ENCODE data around the gene KEL.

Gene KEL

DNA sequence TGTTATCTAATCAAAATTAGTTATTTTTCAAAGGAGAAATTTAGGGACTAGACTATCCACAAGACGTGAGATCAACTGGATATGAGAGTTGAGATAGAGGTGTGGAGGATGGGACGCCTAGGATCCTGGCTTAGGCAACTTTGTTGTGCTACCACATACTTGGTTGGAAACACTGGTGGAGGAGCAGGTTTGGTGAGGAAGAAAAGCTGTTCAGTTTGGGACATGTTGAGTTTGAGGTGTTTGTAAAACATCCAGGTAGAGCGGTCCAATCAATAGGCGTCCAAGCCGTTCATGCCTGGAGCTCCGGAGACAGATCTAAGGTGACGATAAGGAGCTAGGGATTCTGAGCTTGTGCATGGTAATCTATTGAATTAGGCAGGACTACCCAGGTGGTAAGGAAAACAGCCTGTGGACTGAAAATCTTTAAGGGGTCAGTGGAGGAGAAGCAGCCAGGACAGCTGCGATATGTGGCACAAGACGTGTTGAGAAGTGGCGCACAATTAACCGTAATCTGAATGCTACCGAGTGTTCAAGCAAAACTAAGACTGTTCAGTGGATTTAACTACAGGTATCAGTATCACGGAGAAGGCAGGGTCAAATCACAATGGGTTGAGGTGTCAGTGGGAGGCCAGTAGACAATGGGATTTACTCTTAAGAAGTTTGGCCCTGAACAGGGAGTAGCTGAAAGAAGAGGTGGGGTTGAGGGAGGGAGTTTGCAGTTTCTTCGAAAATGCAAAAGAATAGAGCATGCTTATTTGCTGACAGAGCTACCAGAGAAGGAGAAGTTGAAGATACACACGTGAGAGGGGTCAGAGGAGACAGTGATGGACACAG, 60.5 kb downstream of the KEL start:
- in situ Hi-C loops (cut with HindIII; ENCODE audit: low sequenced_read_pairs), result no loop called here

DNA sequence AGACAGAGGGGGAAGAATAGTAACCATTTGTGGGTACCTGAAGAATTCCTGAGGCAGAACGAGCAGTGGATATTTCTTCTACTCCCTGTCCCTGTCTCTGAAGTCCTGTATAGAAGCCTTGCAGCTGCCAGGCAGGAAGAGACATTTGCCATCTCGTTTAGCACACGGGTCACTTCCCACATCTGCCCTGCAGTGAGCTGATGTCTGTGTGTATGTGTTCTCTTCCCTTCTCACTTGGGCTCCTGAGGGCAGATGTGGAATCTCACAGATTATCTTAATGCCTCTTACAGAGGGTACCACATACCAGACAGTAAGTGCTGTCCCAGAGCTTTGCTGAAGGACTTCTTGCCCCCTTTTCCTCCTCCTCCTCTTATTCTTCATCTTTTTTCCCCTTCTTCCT, 62.5 kb downstream of the KEL start:
- in situ Hi-C loops (cut with HindIII; ENCODE audit: low sequenced_read_pairs), result no loop called here

DNA sequence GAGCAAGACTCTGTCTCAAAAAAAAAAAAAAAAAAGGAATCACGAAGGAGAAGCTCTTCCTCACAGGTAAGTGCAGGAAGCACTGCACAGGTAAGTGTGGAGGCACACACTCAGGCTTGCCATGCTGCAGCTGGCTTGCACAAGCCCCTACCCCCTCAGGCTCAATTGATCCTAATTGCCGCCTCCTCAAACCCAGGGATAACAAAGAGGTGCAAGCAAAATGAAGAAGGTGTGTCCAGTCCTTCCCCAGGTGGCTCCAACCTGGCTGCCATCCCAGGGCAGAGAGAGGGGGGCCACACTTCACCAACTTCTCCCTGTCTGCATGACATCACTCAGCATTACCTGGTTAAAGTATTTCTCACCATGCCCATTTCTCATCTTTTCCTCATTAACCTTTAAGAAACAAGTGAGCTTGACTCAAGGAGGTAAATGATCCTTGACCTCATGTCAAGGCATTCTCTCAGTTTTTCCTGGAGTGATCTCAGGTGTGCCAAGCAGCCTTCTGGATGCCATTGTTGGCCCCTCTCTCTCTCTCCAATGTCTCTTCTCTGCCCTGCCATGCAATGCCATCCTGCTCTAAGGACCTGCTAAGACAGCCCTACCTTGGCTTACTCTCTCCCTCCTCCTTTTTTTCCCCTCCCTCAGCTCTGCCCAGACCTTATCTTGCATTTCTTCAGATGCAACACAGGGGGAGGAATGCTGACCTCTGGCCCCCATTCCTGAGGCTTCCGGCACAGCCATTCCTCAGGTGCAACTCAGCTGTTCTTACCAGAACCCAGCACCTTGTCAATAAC, 63.6 kb downstream of the KEL start:
- in situ Hi-C loops (cut with HindIII; ENCODE audit: low sequenced_read_pairs), result no loop called here

DNA sequence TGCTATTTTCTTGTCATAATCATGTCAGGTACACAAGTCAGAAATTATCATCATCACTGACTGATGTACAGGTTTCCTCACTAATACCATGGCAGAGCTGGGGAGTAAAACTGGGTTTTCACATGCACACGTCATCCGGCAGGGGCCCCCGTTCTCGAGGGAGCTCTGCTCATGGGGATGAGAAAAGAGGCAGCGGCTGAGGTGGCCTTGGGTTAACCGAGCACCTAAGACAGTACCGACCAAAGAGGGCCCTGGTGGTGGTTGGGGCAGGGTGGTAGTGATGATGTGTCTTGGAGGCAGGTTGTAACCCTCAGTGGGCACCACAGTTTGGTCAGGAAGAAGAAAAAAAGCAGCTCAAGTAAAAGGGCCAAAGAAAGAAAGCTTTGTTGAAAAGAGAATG, 64.5 kb downstream of the KEL start:
- in situ Hi-C loops (cut with HindIII; ENCODE audit: low sequenced_read_pairs), result no loop called here

DNA sequence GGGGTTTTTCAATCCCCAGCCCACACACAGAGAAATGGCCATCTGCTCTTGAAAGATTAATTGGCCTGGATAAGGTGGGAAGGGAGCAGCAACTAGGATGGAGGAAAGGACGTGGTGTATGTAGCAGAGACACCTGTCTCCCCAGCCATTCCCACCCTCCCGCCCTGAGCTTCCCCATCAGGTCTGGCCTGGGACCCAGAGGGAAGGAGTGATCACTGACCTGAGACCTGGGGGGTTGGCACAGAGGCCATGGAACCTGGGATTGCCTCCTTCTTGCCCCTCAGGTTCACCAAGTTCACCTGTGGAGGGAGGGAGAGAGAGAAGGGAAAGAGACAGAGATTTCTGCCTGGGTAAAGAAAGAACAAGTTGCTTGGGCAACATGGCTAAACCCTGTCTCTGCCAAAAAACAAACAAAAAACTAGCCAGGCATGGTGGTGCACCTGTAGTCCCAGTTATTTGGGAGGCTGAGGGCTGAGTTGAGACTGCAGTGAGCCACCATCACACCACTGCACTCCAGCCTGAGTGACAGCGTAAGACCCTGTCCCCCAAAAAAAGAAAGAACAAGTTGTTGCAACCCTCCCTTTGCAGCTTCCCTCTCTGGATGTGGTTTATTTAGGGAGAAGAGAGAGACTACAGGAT, 65.3 kb downstream of the KEL start:
- in situ Hi-C loops (cut with HindIII; ENCODE audit: low sequenced_read_pairs), result no loop called here

DNA sequence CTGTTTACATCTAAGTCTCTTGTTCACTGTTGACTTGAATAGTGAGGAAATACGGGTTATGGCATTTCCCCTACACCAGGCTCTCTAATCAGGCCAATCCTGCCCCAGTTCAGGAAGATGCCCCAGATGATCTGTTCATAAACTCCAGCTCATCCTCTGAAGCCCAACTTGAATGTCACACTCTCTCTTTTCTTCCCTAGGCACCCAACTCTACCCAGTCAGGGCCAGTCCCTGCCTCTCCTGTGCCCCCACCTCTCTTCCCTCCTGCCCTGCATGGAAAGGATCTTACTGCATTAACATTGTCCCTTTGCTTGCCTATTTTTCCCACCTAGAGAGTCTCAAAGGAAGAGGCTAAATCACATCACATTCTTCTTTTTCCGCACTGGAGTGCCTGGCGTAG, 66.0 kb downstream of the KEL start:
- in situ Hi-C loops (cut with HindIII; ENCODE audit: low sequenced_read_pairs), result no loop called here

DNA sequence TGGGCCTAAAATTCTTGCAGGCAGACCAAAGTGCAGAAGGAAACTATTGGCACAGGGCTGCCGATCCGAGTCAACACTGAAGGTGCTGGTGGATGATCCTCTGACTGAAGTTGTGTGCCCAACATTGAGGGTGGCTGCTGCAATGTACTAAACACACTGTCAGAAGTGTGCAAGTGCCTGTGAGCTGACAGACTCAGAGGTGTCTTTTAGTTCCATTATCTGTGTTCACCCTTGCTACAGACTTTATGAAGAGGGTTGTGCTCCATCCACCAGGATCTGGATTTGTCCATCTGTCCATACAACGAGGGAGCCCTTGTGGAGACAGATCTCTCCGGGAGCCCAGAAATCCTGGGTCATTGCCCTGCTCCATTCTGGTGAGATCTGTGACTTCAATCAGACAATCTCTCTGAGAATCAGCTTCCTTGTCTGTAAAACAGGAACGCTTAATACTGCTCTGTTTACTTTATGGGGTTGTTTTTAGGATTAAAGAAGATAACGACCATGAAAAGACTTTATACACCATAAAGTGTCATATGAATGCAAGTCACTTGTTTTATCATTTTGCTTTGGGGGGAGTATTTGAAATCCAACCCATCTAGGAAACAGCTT, 67.1 kb downstream of the KEL start:
- in situ Hi-C loops (cut with HindIII; ENCODE audit: low sequenced_read_pairs), result no loop called here

DNA sequence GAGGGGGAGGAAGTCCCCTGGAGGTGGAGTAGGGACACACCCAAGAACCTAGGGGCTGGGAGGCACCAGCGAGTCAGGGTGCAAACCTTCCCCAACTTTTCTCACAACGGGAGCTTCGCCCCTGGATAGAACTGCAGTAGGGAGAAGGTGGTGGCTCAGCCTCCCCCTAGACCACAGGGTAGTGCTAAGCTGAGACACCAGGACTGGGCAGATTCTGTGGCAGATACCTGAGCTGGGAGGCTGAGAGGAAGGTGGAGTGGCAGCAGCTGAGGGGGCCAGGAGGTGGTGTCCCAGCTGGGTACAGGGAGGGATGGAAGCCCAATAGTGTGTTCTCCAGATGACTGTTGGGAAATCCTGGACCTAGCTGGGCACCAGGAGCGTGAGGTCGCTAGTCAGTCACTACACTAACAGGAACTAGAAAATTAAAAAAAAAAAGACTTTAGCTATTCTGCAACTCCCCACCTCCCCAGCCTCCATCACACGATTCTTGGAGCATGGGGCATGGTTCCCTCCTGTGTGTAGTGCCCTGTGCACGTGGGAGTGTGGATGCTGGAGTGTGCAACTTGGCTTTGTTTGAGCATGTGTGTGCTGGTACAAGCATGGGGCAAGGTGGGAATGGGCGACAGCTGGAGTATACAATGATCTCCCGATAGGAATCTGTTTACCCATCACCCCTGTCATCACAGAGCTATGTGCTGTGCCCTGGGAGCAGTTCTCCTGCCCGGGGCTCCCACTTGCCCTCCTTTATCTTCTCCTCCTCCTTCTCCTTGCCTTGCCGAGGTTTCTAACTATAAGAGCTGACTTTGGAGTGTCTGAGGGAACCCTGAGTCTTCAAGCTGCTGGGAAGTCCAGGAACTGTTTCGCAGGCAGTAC, 67.8 kb downstream of the KEL start:
- in situ Hi-C loops (cut with HindIII; ENCODE audit: low sequenced_read_pairs), result no loop called here

DNA sequence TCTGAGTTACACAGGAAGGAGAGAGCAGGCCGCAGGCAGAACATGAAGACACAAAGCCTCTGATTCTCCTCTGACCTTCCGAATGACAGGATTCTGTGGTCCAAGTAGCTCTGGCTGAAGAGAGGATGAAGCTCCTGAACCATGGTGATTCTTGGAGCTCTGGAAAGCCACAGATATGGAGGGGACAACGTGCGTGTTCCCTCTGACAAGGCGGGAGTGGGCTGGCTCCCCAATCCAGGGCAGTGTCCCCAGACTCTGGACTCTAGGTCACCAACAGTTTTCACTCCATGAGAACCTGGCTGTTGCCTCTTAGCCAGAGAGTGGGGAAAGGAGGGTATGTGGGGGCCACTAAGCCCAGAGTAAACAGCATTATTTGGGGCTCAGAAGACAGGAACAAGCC, 69.2 kb downstream of the KEL start:
- in situ Hi-C loops (cut with HindIII; ENCODE audit: low sequenced_read_pairs), result no loop called here

DNA sequence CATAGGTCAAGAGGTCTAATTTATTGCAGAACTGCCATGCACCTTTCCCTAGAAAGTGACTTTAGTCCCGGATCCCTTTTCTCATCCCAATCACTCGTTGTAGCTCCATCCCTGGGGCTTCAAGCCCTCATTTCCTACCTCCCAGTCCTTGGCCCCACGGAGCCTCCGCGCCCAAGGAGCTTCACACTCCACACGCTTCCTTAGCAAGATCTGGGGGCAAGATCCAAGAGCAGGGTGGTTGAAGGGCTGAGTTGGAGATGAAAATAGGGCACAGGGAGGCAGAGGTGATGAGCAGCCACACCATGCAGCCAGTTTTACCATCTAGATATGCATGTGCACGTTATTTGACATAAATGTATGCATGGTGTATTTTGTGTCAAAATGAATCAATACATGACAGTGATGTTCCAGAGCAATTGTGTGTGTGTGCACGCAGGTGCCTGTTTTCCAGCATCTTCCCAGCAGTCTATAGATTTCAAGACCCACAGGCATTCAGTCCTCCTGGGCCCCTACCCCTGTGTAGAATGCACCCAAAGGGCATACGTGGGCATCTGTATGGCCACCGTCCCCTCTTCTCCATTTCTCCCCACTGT, 70.6 kb downstream of the KEL start:
- in situ Hi-C loops (cut with HindIII; ENCODE audit: low sequenced_read_pairs), result no loop called here

Data from DLD1 (cell line).